ENCODE data around the gene SLC22A25.

GRCh38 chr11:63290285-63290684 is 46.9 kb upstream of the SLC22A25 start:
- TF ChIP-seq ZFP82 (CRISPR knock-in tag; IDR thresholded peaks at IDR 0.05; ENCODE audit: borderline replicate concordance) (no peak), RELA (CRISPR knock-in tag; IDR thresholded peaks at IDR 0.05) (no peak), SETDB1 (CRISPR knock-in tag; IDR thresholded peaks at IDR 0.05; ENCODE audit: borderline replicate concordance) (no peak), EZH2 (conservative IDR thresholded peaks at IDR 0.05; ENCODE audit: low read depth, low read length) (no peak), ZNF552 (CRISPR knock-in tag; IDR thresholded peaks at IDR 0.05; ENCODE audit: borderline replicate concordance) (no peak), FOXP1 (IDR thresholded peaks at IDR 0.05) (no peak), FOXP1 (CRISPR knock-in tag; IDR thresholded peaks at IDR 0.05) (no peak), JUND (CRISPR knock-in tag; IDR thresholded peaks at IDR 0.05) (no peak), CTCF (CRISPR knock-in tag; IDR thresholded peaks at IDR 0.05) (no peak), SUZ12 (IDR thresholded peaks at IDR 0.05; ENCODE audit: low read depth, low read length) (no peak)
- TF ChIP-seq, protein P1, sequence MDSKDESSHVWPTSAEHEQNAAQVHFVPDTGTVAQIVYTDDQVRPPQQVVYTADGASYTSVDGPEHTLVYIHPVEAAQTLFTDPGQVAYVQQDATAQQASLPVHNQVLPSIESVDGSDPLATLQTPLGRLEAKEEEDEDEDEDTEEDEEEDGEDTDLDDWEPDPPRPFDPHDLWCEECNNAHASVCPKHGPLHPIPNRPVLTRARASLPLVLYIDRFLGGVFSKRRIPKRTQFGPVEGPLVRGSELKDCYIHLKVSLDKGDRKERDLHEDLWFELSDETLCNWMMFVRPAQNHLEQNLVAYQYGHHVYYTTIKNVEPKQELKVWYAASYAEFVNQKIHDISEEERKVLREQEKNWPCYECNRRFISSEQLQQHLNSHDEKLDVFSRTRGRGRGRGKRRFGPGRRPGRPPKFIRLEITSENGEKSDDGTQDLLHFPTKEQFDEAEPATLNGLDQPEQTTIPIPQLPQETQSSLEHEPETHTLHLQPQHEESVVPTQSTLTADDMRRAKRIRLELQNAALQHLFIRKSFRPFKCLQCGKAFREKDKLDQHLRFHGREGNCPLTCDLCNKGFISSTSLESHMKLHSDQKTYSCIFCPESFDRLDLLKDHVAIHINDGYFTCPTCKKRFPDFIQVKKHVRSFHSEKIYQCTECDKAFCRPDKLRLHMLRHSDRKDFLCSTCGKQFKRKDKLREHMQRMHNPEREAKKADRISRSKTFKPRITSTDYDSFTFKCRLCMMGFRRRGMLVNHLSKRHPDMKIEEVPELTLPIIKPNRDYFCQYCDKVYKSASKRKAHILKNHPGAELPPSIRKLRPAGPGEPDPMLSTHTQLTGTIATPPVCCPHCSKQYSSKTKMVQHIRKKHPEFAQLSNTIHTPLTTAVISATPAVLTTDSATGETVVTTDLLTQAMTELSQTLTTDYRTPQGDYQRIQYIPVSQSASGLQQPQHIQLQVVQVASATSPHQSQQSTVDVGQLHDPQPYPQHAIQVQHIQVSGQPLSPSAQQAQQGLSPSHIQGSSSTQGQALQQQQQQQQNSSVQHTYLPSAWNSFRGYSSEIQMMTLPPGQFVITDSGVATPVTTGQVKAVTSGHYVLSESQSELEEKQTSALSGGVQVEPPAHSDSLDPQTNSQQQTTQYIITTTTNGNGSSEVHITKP (CRISPR knock-in tag; IDR thresholded peaks at IDR 0.05; ENCODE audit: low read depth) = no peak

Data from HepG2 (cell line).